Neural progenitor cell (in vitro differentiated cells): ENCODE measurements around the gene RNF220.

ENCODE experiments used
- EZH2 ChIP-seq: fragments of 200-600 bp; sonication (generic); IDR thresholded peaks from 2 replicates; pipeline ENCODE4 v1.6.1; 2017; ENCODE audit warnings: antibody characterized with exemption, mild to moderate bottlenecking, moderate library complexity
- EZH2phosphoT487 ChIP-seq: fragments of 200-600 bp; sonication (generic); IDR thresholded peaks from 2 replicates; pipeline ENCODE4 v1.6.1; 2017; ENCODE audit warnings: antibody characterized with exemption
- TF ChIP-seq, protein P1 (sequence below): fragments of 200-600 bp; sonication (generic); IDR thresholded peaks from 2 replicates; pipeline ENCODE4 v1.5.1; 2017; ENCODE audit warnings: antibody characterized with exemption, mild to moderate bottlenecking

- TF ChIP-seq, protein P1, sequence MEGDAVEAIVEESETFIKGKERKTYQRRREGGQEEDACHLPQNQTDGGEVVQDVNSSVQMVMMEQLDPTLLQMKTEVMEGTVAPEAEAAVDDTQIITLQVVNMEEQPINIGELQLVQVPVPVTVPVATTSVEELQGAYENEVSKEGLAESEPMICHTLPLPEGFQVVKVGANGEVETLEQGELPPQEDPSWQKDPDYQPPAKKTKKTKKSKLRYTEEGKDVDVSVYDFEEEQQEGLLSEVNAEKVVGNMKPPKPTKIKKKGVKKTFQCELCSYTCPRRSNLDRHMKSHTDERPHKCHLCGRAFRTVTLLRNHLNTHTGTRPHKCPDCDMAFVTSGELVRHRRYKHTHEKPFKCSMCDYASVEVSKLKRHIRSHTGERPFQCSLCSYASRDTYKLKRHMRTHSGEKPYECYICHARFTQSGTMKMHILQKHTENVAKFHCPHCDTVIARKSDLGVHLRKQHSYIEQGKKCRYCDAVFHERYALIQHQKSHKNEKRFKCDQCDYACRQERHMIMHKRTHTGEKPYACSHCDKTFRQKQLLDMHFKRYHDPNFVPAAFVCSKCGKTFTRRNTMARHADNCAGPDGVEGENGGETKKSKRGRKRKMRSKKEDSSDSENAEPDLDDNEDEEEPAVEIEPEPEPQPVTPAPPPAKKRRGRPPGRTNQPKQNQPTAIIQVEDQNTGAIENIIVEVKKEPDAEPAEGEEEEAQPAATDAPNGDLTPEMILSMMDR: no peak
- TF ChIP-seq EZH2phosphoT487 (no peak), EZH2 (no peak)
These were observed 47.3 kb upstream of the RNF220 start for GRCh38 chr1:44357710-44358109.
